ENCODE results near the gene FASTKD2. TPM values are rescaled to one million over a fixed set of nuclear protein-coding genes. Genes with fewer than 3 reads are reported as not detected.
"Not testable (repeated sequence)": the region's sequence is repeated elsewhere in the genome, so short reads cannot be mapped to it uniquely, and the experiment has no call there.

FASTKD2 gene
- total RNA-seq, 1 donor from 2014 or later: 22.7 TPM

DNA sequence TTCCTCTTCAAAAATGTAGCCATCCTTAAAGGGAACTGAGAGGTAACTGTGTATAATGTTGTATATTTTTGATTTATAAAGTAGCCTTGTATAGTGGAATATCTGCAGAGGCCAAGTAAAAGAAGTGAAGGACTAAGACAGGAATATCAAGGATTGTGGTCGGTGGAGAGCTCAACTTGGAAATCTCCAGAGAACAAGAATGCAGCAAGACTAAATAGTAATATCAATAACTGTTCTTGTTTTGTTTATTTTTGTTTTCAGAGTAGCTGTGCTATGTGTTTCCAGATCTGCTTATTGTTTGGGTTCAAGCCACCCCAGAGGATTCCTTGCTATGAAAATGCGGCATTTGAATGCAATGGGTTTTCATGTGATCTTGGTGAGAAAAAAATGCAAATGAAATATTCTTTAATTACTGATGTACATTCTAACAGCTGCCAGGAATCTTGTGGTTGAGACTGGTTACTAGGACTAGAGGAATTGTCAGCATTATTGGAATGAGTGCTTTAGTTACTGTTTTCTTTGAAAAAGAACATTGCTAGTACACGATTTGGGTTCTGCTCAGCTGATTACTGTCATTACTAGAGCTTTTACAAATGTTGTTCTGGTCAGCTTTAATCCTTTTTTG is 25.0 kb downstream of the FASTKD2 start:
- DNase-seq (ENCODE audit: extremely low read depth, low read depth, low spot score): no peak

DNA sequence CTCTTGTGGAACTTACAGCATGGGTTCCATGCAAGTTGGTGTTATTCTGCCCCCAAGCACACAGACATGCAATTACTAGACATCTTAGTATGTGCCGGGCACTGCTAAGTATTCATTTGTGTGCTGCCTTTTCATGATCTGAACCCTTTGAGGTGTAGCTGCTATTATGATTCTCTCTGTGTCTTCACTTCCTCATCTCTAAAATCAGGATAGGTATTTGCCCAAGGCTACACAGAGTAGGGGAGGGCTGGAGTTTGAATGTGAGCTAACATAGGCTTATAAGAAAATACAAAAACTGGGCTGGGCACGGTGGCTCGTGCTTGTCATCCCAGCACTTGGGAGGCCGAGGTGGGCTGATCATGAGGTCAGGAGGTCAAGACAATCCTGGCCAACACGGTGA is 27.2 kb downstream of the FASTKD2 start:
- DNase-seq (ENCODE audit: extremely low read depth, low read depth, low spot score): no peak

DNA sequence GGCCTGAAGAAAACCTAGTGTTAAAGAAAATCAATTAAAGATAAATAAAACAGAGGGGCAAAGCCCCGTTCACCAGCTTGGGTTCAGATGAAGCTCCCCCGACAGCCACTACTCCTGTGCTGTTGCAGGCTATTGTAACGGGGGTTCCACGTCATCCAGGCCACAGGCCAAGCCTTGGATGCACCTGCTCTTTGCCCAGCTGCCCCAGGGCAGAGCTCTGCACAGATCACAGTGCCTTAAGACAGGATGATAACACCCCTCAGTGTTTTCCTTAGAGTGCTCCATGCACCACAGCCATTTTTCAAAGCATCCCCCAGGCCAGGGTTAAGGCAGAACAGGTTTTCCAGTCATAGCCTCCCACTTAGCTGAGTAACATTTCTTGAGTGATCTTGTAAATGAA is 32.0 kb downstream of the FASTKD2 start:
- no peak for DNase-seq (ENCODE audit: extremely low read depth, low read depth, low spot score)

DNA sequence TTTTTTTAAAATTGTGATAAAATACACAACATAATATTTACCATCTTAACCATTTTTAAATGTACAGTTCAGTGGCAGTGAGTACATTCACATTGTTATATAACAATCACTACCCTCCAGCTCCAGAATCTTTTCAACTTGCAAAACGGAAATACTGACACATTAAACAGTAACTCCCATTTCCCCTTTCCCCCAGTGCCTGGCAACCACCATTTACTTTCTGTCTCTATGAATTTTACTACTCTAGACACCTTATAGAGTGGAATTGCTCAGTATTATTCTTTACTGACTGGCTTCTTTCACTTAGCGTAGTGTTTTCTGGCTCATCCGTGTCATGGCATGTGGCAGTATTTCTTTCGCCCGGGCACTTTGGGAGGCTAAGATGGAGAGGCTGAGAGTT is 32.6 kb downstream of the FASTKD2 start:
- DNase-seq (ENCODE audit: extremely low read depth, low read depth, low spot score): peak; percentile 50

DNA sequence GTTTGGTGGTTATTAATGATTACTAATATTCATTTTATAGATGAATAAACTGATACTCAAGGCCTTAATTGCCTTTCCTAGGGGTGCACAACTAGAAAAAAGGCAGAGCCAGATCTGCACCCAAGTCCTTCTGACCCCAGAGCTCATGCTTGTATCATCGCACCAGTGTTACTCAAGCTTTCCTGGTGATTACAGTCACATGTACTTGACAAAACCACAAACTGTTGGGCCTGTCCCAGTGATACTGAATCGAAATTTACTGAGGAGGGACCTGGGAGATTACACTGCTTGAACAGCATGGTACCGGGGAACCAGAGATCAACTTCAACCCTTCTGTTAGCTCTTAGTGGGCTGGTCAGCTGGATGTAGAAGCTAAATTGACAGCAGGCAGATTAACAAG is 33.7 kb downstream of the FASTKD2 start:
- DNase-seq (ENCODE audit: extremely low read depth, low read depth, low spot score): no peak

DNA sequence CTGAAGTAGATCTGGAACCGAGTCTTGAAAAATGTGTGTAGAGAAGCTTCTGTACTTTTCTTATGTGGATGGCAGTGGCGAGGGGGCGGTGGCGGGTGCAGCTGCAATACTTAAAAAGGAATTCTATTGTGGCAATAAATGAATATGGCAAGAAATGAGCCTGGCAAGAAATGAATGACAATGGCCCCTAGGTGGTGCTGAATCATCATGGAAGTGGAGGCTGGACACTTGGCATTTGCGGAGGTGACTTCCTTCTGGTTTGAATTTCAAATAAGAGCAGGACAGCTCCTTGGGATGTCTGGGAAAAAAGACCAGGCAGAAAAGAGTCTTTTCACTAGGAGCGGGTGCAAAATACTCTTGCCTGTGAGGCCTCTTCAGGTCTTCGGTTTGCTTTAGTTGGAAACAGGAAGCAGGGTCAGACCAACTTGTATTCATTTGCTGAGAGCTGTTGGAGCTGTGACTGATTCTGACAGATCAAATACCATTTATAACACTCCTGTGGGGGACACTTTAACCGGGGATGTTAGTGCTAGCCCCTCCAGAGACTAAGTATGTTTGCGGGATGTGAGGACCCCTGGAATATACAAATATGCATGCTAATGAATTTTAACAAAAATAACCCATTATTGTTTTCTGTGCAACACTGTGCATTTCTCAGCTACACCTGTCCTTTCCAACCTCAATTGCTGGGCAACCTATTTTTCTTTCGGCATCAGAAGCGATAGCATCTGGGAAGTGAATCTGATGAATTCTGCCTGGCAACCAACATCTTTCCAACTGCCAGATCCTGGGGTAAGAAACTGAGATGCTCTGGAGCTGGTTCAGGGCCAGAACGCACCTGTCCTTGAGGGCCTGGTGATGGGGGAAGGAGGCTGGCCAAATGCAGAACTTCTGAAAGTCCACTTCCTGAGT is 35.4 kb downstream of the FASTKD2 start:
- DNase-seq (ENCODE audit: extremely low read depth, low read depth, low spot score): peak; percentile 44

DNA sequence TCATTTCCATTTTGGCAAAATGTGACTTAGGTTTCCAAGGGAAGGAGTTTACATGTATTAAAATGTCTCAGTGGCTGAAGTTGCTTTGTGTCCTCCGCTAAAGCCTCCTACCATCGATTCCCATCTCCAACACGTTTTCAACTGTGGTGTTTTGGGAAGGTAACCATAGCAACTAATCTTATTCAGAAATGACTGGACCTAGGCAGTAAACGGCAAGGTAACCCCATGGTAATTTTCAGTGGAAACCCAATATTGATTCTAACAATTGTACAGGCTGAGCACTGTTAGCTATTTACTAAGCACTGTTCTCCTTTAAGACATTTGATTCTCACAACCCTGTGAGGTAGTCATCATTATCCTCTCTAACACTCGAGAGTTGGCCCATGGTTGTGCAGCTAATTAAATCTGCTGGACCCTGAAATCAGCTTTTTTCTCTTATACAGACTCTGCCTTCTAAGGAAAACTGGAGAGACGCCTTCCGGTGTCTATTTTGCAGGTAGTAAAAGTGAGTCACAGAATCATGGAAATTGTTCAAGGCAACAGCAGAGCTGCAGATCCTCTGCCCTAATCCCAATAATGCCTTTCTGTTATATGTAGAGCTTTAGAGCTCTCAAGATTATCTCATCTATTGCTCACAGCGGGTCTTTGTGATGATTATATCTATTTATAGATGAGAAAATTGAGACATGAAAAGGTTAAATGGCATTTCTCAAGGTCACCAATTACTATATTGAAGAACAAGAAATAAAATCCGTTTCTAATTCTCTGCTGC is 36.2 kb downstream of the FASTKD2 start:
- DNase-seq (ENCODE audit: extremely low read depth, low read depth, low spot score): no peak

DNA sequence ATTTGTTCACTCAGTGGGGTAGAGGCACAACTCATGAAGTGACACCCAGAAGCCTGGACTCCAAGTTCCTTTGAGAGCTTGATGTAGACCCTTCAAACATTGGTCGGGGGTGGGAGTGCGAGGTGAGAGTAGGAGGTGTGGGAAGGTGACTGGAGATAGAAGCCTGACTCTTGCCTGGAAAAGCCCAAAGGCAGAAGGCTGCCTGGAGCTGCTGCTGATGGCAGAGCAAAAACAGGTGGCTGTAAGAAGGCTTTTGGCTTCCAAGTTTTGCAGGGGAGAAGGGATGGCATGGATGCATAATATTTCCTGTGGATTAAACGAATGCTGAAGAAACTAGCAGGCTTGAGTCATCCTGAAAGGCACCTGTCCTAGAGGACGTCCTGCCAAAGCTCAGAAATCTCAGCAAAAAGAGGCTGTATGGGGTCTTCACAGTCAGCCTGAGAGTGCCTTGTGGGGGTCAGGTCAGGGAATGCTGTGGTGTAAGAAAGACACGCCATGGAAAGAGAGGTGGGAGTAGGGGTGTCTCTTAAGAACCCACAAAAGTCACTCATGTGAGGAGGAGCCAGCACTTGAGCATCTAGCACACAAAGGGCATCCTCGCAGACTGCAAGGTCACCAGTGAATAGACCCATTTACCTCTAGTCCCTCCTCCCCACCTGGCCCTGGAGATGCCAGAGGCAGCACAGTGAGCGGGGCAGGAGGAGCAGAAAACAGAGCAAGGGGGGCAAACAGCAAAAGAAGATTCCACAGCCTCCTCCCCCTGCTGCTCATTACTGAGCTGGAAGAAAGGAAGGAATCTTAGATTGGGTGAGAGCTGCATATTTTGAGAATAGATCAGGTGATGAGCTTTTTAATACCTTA is 37.5 kb downstream of the FASTKD2 start:
- no peak for DNase-seq (ENCODE audit: extremely low read depth, low read depth, low spot score)

DNA sequence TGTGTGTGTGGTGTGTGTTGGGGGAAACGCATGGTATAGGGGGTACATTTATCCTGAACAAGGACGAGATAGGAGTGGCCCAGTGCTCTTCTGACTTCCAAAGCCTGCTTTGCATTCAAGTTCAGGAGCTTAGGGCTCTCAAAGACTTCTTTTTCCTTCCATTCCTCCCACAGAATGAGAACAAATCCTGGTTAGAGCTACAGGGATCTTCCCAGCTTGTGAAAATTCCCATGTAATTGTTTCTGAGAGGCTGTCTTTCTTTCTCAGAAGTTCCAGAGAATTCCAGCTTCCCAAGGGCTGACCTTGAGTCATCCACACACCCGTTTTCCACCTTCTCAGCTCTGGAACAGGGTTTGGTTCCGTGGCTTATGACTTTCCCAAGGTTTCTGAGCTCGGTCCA is 38.9 kb downstream of the FASTKD2 start:
- DNase-seq (ENCODE audit: extremely low read depth, low read depth, low spot score): no peak

DNA sequence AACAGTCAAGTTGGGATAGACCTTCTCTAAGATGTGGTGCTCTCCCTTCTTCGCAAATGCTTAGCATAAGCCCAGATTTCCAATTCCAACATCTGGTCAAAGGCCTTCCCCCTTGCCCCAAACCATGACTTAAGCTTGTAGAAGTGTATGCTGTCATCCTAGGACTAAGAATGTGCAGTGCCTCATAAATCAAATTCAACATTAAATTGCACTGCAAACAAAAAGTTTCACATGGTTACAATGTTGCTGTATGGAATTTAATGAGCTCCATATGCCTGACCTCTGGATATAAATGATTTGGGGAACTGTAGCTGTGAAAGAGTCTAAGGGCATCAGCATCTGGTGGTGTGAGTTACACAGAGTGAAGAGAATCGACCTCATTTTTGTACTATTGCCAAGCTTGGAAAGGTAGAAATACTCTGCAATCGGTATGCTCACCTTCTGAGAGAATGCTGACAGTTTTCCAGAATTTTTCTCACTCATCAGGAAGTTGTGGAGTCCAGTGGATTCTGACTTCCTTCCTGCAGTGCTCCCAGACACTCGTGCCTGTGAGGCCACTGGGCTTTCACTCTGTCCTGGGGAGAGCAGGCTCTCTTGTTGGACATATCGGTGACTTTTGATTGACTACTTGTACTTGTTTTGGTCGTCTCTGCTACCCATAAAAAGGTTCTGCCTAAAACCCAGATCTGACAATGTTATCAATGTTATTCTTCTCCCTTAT is 40.6 kb downstream of the FASTKD2 start:
- DNase-seq (ENCODE audit: extremely low read depth, low read depth, low spot score): no peak

DNA sequence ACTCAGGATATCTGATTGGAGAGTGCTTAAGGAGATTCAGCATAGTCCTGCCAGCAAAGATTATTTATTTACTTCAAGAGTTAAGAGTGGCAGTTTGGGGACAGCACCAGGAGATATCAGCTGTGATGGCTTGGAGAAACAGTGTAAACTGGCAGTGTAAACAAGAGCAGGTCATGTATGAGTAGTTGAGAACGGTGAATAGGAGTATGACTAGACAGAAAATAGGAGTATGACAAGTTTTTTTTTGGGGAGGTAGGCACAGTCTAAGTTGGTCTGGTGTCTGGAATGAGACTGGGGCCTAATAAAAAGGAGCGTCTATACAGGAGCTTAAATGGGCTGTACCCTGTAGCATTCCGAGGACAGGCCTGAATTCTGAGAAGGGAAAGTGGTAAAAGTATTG is 42.2 kb downstream of the FASTKD2 start:
- not testable (repeated sequence) for DNase-seq (ENCODE audit: extremely low read depth, low read depth, low spot score)

DNA sequence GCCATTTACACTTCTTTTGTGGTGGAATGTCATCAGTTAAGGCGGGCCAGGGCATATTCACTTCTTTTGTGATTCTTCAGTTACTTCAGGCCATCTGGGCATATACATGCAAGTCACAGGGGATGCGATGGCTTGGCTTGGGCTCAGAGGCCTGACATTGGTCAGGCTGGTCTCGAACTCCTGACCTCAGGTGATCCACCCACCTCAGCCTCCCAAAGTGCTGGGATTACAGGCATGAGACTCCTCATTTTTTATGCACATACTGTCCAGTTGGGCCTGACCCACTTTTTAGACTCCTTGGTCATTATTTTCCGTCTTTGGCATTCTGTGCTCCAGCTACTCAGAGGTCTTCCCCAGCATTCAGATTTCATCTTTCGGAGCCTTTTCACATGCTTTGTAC is 47.1 kb downstream of the FASTKD2 start:
- not testable (repeated sequence) for DNase-seq (ENCODE audit: extremely low read depth, low read depth, low spot score)

DNA sequence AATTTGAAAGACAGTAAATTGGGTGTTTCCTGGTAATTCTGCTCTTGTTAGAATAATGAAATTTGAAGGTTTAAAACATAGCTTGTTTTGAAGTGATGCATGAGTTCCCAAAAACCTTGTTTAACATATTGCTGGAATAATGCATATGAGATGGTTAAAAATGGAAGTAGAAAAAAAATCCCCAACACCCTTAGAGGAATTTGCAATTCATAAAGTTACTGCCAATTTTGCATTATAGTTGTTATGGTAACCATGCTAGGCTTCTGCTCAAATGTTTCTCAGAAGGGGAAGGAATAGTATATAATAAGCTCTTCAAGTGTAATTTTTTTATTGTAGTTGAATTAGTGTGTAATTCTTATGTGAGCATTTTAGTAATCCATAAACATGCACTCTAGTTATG is 49.1 kb downstream of the FASTKD2 start:
- DNase-seq (ENCODE audit: extremely low read depth, low read depth, low spot score): no peak

DNA sequence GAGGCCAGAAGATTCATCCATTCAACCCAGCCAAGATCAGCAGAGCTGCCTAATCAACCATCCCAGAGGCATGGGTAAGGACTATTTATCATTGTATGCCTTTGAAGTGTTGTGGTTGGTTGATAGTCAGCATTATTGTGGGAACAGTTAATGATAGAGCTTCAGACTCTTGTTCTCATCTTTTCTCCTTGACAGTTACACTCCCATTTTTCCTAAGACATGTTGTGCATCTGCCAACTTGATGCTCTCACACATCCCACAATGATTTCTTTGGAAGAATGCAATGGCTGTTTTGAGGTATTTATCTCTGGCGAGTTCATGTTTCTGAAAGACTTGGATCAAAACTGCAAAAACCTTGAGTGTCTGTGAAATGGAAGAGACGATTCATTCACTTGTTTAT is 55.4 kb downstream of the FASTKD2 start:
- no peak for DNase-seq (ENCODE audit: extremely low read depth, low read depth, low spot score)

DNA sequence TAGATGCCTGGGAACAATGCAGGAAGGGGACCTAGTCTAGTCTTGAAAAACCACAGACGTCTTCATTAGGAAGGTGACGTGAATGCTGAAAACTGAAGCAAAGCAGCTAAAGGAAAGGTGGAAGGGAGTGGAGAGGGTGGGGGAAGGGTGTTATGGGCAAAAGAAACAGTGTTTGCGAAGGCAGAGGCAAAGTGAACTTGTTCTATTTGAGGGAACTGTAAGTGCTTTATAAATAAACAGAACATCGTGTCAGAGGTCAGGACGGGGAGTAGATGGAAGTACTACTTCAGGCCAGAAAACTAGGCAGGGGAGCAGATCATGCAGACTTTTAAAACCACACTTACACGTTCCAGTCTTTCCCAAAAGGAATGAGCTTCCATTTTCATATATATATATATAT is 57.8 kb downstream of the FASTKD2 start:
- DNase-seq (ENCODE audit: extremely low read depth, low read depth, low spot score): no peak

DNA sequence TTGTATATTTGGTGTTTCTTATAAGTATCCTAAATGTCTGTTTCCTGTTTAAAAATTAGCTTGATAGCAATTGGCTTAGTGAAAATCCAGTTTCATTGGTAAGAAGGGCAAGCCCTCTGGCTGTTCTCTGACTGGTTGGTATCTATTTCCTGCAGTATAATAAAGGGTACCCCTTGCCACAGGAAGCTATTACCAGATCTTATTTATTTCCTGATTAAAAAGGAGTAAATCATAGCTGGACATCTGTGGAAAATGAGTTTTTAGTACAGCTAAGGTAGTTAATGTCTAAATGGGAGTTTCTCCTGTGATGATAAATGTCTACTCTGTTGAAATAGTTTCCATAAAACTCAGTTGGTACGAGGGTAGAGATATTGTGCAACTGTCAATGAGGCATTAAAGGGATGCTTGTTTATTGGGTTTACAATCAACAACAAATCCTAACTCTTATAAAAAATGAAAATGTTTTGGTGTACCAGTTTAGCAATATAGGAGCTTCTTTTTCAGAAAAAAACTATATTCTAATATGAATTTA is 58.7 kb downstream of the FASTKD2 start:
- DNase-seq (ENCODE audit: extremely low read depth, low read depth, low spot score): no peak

DNA sequence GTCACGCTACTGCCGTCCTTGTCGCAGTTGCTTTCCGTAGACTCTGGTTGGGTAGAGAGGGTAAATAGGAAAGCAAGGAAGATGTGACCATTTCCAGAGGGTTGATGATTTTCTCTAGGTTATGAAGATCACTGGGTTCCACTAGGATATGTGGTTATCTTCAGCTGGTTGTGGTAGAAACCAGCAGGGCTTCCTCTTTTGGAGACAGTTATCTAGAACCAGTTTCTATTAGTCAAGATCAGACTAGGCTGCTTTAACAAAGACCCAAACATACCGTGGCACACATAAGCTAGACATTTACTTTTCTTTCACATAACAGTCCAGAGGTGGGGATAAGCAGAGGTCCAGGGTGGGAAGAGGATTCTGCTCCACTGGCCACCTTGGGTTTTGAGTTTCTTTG is 59.6 kb downstream of the FASTKD2 start:
- no peak for DNase-seq (ENCODE audit: extremely low read depth, low read depth, low spot score)

DNA sequence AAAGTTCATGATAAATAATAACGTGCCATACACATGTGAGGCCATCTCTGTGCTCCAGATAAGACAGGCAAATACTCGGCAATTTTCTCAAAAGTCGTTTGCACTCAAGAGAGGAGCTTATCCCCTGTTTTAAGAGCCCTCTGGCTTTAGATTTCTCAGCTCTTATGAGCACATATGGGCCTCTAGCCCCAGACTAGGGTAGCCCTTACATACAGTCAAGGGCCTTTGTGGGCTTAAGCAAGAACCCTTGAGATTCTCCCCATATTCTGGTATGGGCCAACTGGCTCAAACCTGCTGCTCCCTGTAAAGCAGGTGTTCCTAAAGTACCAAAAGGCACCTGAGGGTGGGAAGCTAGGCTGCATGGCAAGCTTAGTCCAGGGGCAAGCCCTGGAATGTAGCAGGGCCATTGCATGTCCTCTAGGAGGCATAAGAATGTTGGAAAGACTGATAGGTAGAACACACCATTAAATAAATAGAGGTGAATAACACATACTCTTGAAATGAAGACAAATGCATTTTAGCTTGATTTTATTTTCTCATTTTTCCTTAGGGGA is 66.1 kb downstream of the FASTKD2 start:
- no peak for DNase-seq (ENCODE audit: extremely low read depth, low read depth, low spot score)

DNA sequence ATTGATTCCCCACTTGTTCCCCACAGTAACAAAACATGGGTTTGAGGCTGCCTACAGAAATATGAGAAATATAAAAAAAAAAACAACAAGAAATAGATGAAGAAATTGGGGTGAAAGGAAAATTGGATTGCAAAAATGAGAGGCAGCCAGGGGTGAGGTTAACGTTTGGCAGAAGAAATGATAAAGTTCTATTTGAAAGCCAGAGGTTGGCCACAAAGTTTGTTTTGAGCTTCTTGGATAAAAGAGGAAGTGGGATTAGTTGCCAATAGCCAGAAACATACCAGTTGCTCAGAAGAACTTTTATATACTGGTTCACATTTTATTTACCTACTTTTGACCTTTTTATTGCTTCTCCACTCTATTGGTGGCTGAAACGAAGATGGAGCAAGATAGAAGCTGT is 67.5 kb downstream of the FASTKD2 start:
- no peak for DNase-seq (ENCODE audit: extremely low read depth, low read depth, low spot score)

Data from glomerular endothelial cell (primary cell).